Measurements from ENCODE around the gene IL1RAPL1.

- TF ChIP-seq YY1 (IDR thresholded peaks at IDR 0.05; ENCODE audit: insufficient read depth, insufficient read length), result no peak
- TF ChIP-seq ZNF274 (IDR thresholded peaks at IDR 0.05; ENCODE audit: low read depth, low read length), result no peak
These were observed 1055.9 kb downstream of the IL1RAPL1 start for GRCh38 chrX:29643181-29643580.

Measured in NT2/D1 (cell line).